Mesenchymal stem cell (in vitro differentiated cells and primary cell): ENCODE results near the gene NCEH1.

Source experiments
- DNase-seq: peaks from one replicate; pipeline ENCODE4 v3.0.0-alpha.2; 2013
- H2AFZ ChIP-seq: one replicate; pipeline ENCODE4 v1.6.1; 2013; ENCODE audit warnings: low read depth, mild to moderate bottlenecking, control low read depth, inconsistent platforms, low read length, moderate library complexity
- H2AK5ac ChIP-seq: 2 replicates; pipeline ENCODE4 v1.6.1; 2013; ENCODE audit warnings: low read length, moderate library complexity, mild to moderate bottlenecking, inconsistent platforms; ENCODE audit not compliant: severe bottlenecking
- H2BK120ac ChIP-seq: one replicate; pipeline ENCODE4 v1.6.1; 2013; ENCODE audit warnings: low read depth, mild to moderate bottlenecking, inconsistent platforms, low read length, moderate library complexity
- H2BK12ac ChIP-seq, 2 experiments: one replicate each; pipeline ENCODE4 v1.6.1; 2013; ENCODE audit warnings: inconsistent platforms in 2 of 2, low read length in 2 of 2, mild to moderate bottlenecking in 2 of 2, moderate library complexity in 2 of 2, control low read depth in 1 of 2
- H2BK15ac ChIP-seq: one replicate; pipeline ENCODE4 v1.6.1; 2013; ENCODE audit warnings: mild to moderate bottlenecking, low read depth, inconsistent platforms; ENCODE audit not compliant: poor library complexity, severe bottlenecking
- H2BK5ac ChIP-seq: 2 replicates; pipeline ENCODE4 v1.6.1; 2013; ENCODE audit warnings: low read depth, mild to moderate bottlenecking, low read length, control low read depth, inconsistent platforms; ENCODE audit not compliant: poor library complexity, severe bottlenecking
- H3K14ac ChIP-seq, 2 experiments: one replicate each; pipeline ENCODE4 v1.6.1; 2013; ENCODE audit warnings: inconsistent platforms in 2 of 2, low read length in 2 of 2, control low read depth in 1 of 2, mild to moderate bottlenecking in 1 of 2, moderate library complexity in 1 of 2
- H3K18ac ChIP-seq, 2 experiments: one replicate each; pipeline ENCODE4 v1.6.1; 2013; ENCODE audit warnings: inconsistent platforms in 2 of 2, low read length in 2 of 2, control low read depth in 1 of 2, low read depth in 1 of 2, mild to moderate bottlenecking in 1 of 2
- H3K23ac ChIP-seq, 2 experiments: one replicate each; pipeline ENCODE4 v1.6.1; 2013; ENCODE audit warnings: inconsistent platforms in 2 of 2, low read length in 2 of 2, mild to moderate bottlenecking in 2 of 2, moderate library complexity in 2 of 2, control low read depth in 1 of 2
- H3K27ac ChIP-seq: 2 replicates; pipeline ENCODE4 v1.5.1; 2013; ENCODE audit warnings: mild to moderate bottlenecking, moderate library complexity, low read length, control low read depth, inconsistent platforms; ENCODE audit not compliant: poor library complexity, severe bottlenecking
- H3K27me3 ChIP-seq, 2 experiments: 2 replicates each; pipeline versions ENCODE4 v1.6.1 to v1.7.0; 2013; ENCODE audit warnings: low read length in 2 of 2, mild to moderate bottlenecking in 2 of 2, moderate library complexity in 2 of 2, control low read depth in 1 of 2, inconsistent platforms in 1 of 2; ENCODE audit not compliant: control insufficient read depth in 1 of 2, insufficient read depth in 1 of 2
- H3K36me3 ChIP-seq, 2 experiments: 2 replicates each; pipeline versions ENCODE4 v1.6.1 to v1.7.0; 2013; ENCODE audit warnings: low read length in 2 of 2, control low read depth in 1 of 2, inconsistent platforms in 1 of 2, low read depth in 1 of 2, mild to moderate bottlenecking in 1 of 2; ENCODE audit not compliant: insufficient read depth in 2 of 2, control insufficient read depth in 1 of 2
- H3K4ac ChIP-seq, 2 experiments: one replicate each; pipeline ENCODE4 v1.6.1; 2013; ENCODE audit warnings: inconsistent platforms in 2 of 2, low read length in 2 of 2, mild to moderate bottlenecking in 2 of 2, moderate library complexity in 2 of 2, control low read depth in 1 of 2, low read depth in 1 of 2
- H3K4me1 ChIP-seq: 2 replicates; pipeline ENCODE4 v1.6.1; 2013; ENCODE audit warnings: low read depth, low read length, control low read depth; ENCODE audit not compliant: control insufficient read depth, insufficient read depth
- H3K4me2 ChIP-seq: 2 replicates; pipeline ENCODE4 v1.6.1; 2013; ENCODE audit warnings: low read length, mild to moderate bottlenecking, inconsistent platforms; ENCODE audit not compliant: poor library complexity, severe bottlenecking
- H3K4me3 ChIP-seq, 2 experiments: 2 replicates each; pipeline versions ENCODE4 v1.5.1 to v1.7.0; 2013; ENCODE audit warnings: low read length in 2 of 2, mild to moderate bottlenecking in 2 of 2, control low read depth in 1 of 2, low read depth in 1 of 2; ENCODE audit not compliant: insufficient read depth in 1 of 2
- H3K79me1 ChIP-seq: replicated peaks from 2 replicates; pipeline ENCODE4 v1.6.1; 2013; ENCODE audit warnings: mild to moderate bottlenecking, control low read depth, low read length, inconsistent platforms; ENCODE audit not compliant: poor library complexity, severe bottlenecking
- H3K9ac ChIP-seq: 2 replicates; pipeline ENCODE4 v1.7.0; 2013; ENCODE audit warnings: mild to moderate bottlenecking, low read length, moderate library complexity
- H3K9me3 ChIP-seq: 2 replicates; pipeline ENCODE4 v1.7.0; 2013; ENCODE audit warnings: mild to moderate bottlenecking, low read length; ENCODE audit not compliant: control insufficient read depth
- H4K8ac ChIP-seq: one replicate; pipeline ENCODE4 v1.6.1; 2013; ENCODE audit warnings: inconsistent platforms, mild to moderate bottlenecking, low read length, moderate library complexity
- H4K91ac ChIP-seq: one replicate; pipeline ENCODE4 v1.6.1; 2013; ENCODE audit warnings: mild to moderate bottlenecking, low read length, inconsistent platforms
- WGBS: methylation state at CpG from one replicate; pipeline ENCODE4 v1.1.7; 2013; ENCODE audit warnings: mixed read lengths; 5-methylcytosine and 5-hydroxymethylcytosine counted together

The NCEH1 gene

GRCh38 chr3:172634948-172635347 lies 75.9 kb downstream of the NCEH1 start:
- Histone ChIP-seq H3K36me3 (peaks cover 17 to 39% of the 10 kb centered on the region in 2 experiments), H2BK120ac (no peak overlapping the region), H3K4me1 (peaks cover 2% of the 10 kb centered on the region), H3K4me3 (no peak overlapping the region), H2AFZ (no peak overlapping the region), H3K9me3 (no peaks in the 10 kb centered on the region), H3K23ac (no peak overlapping the region), H3K79me1 (peaks cover 12% of the 10 kb centered on the region), H3K27me3 (no peaks in the 10 kb centered on the region), H2AK5ac (no peak overlapping the region), H3K18ac (no peak overlapping the region), H4K8ac (no peak overlapping the region), H3K27ac (no peak overlapping the region), H2BK5ac (no peak overlapping the region), H3K4me2 (no peak overlapping the region), H2BK12ac (no peak overlapping the region), H4K91ac (no peak overlapping the region), H2BK15ac (no peak overlapping the region), H3K4ac (no peak overlapping the region), H3K14ac (no peak overlapping the region), H3K9ac (no peak overlapping the region)
- WGBS = 92% methylated on average over 3 of the region's 3 CpGs
- DNase-seq = no peak

- H3K23ac ChIP-seq = no peak overlapping the region
- no peak overlapping the region for H3K14ac ChIP-seq
- no peaks in the 10 kb centered on the region for H3K4me1 ChIP-seq
- H3K9ac ChIP-seq = peak overlapping the region; percentile 28
- no peak overlapping the region for H3K4ac ChIP-seq
- no peaks in the 10 kb centered on the region for H3K9me3 ChIP-seq
- H2BK120ac ChIP-seq = no peak overlapping the region
- H3K4me2 ChIP-seq = no peak overlapping the region
- no peak overlapping the region for H2BK12ac ChIP-seq
- DNase-seq = no peak
- no peak overlapping the region for H2AFZ ChIP-seq
- H2BK5ac ChIP-seq = no peak overlapping the region
- no peak overlapping the region for H4K8ac ChIP-seq
- peaks cover 9 to 31% of the 10 kb centered on the region in 2 experiments for H3K36me3 ChIP-seq
- no peak overlapping the region for H3K18ac ChIP-seq
- H2BK15ac ChIP-seq = no peak overlapping the region
- H4K91ac ChIP-seq = no peak overlapping the region
- no peak overlapping the region for H3K4me3 ChIP-seq
- no CpG with 5 or more reads among the region's 1 CpG for WGBS
- peaks cover 11% of the 10 kb centered on the region for H3K79me1 ChIP-seq
- H3K27ac ChIP-seq = no peak overlapping the region
- H3K27me3 ChIP-seq = no peaks in the 10 kb centered on the region
- peak overlapping the region; percentile 55 for H2AK5ac ChIP-seq
Observed at GRCh38 chr3:172630316-172630715, 80.6 kb downstream of the NCEH1 start.

- Histone ChIP-seq H3K9ac (no peak overlapping the region), H3K9me3 (no peaks in the 10 kb centered on the region), H4K8ac (no peak overlapping the region), H2BK15ac (no peak overlapping the region), H2AK5ac (no peak overlapping the region), H3K36me3 (peaks cover 9 to 24% of the 10 kb centered on the region in 2 experiments), H3K27ac (no peak overlapping the region), H3K18ac (no peak overlapping the region), H2BK5ac (no peak overlapping the region), H3K23ac (no peak overlapping the region), H3K4me3 (no peak overlapping the region), H3K4me1 (peaks cover 1% of the 10 kb centered on the region), H3K14ac (no peak overlapping the region), H3K4me2 (no peak overlapping the region), H2AFZ (no peak overlapping the region), H3K27me3 (no peaks in the 10 kb centered on the region), H3K4ac (no peak overlapping the region), H4K91ac (no peak overlapping the region), H3K79me1 (peaks cover 10% of the 10 kb centered on the region), H2BK120ac (no peak overlapping the region), H2BK12ac (no peak overlapping the region)
- 100% methylated on average over 3 of the region's 5 CpGs for WGBS
- no peak for DNase-seq
Observed at GRCh38 chr3:172629470-172629869, 81.4 kb downstream of the NCEH1 start.

GRCh38 chr3:172627057-172627809 lies 83.6 kb downstream of the NCEH1 start:
- H3K27ac ChIP-seq = peak overlapping the region; percentile 49
- no peak overlapping the region for H3K4ac ChIP-seq
- H4K8ac ChIP-seq = no peak overlapping the region
- 99% methylated on average over 3 of the region's 5 CpGs for WGBS
- peak overlapping the region; percentile 74 for H3K9ac ChIP-seq
- H2BK12ac ChIP-seq = no peak overlapping the region
- no peak overlapping the region for H2AFZ ChIP-seq
- H3K4me1 ChIP-seq = peaks cover 3% of the 10 kb centered on the region
- no peak overlapping the region for H3K23ac ChIP-seq
- peak; percentile 39 for DNase-seq
- no peak overlapping the region for H3K14ac ChIP-seq
- no peak overlapping the region for H2BK120ac ChIP-seq
- no peaks in the 10 kb centered on the region for H3K27me3 ChIP-seq
- no peak overlapping the region for H2BK15ac ChIP-seq
- no peak overlapping the region for H3K4me3 ChIP-seq
- no peaks in the 10 kb centered on the region for H3K9me3 ChIP-seq
- no peak overlapping the region for H3K18ac ChIP-seq
- peaks cover 7% of the 10 kb centered on the region for H3K79me1 ChIP-seq
- H3K4me2 ChIP-seq = no peak overlapping the region
- peak overlapping the region; percentile 67 for H2AK5ac ChIP-seq
- no peak overlapping the region for H2BK5ac ChIP-seq
- peaks cover 4% of the 10 kb centered on the region in 2 experiments for H3K36me3 ChIP-seq
- no peak overlapping the region for H4K91ac ChIP-seq
